Activated CD8-positive, alpha-beta memory T cell treated with anti-CD3 and anti-CD28 coated beads, Interleukin-2, amount 10 ng/mL, durations not matched to agents 7 days and 5 days (primary cell): ENCODE measurements around the gene ALOX5. TPM values are rescaled to one million over a fixed set of nuclear protein-coding genes. Genes with fewer than 3 reads are reported as not detected.
"Not testable (repeated sequence)": the region's sequence is repeated elsewhere in the genome, so short reads cannot be mapped to it uniquely, and the experiment has no call there.

ENCODE experiments used
- ATAC-seq: fragments of 150-1000 bp; cut with Tn5 transposase; one replicate; pipeline ENCODE4 v1.10.0; 2021; ENCODE audit warnings: moderate library complexity
- CTCF ChIA-PET: fragments of 350-600 bp; sonication (Branson Sonifier 250); formaldehyde crosslinking; loops from one replicate; lab custom pipeline; 2021; ENCODE audit warnings: antibody characterized with exemption; lab: Charles Lee
- DNase-seq: peaks from one replicate; pipeline ENCODE4 v3.0.0-alpha.2; 2020
- H3K27ac Mint-ChIP-seq: one replicate; pipeline ENCODE4 v1.8.0; 2021; ENCODE audit warnings: mild to moderate bottlenecking, mixed read lengths
- H3K27me3 Mint-ChIP-seq: one replicate; pipeline ENCODE4 v1.8.0; 2021; ENCODE audit warnings: mixed read lengths
- H3K36me3 Mint-ChIP-seq: one replicate; pipeline ENCODE4 v1.8.0; 2021; ENCODE audit warnings: mild to moderate bottlenecking, mixed read lengths
- H3K4me1 Mint-ChIP-seq: one replicate; pipeline ENCODE4 v1.8.0; 2021; ENCODE audit warnings: mixed read lengths
- H3K4me3 Mint-ChIP-seq: one replicate; pipeline ENCODE4 v1.8.0; 2021; ENCODE audit warnings: mild to moderate bottlenecking, moderate library complexity, mixed read lengths
- H3K9me3 Mint-ChIP-seq: one replicate; pipeline ENCODE4 v1.8.0; 2022; ENCODE audit warnings: low read depth, mixed read lengths
- total RNA-seq, 2 experiments: library from RNA; stranded (reverse); gene quantifications; one replicate each; pipeline ENCODE4 v1.2.3, GENCODE V29; 2021

Gene ALOX5
- total RNA-seq, 2 experiments from 2014 or later, result 1.9 to 8.9 TPM

- H3K27me3 Mint-ChIP-seq, result peaks cover 36% of the 10 kb centered on the region
- no peak for DNase-seq
- no peaks in the 10 kb centered on the region for H3K9me3 Mint-ChIP-seq
- H3K4me1 Mint-ChIP-seq, result peaks cover 22% of the 10 kb centered on the region
- ATAC-seq, result no peak
- CTCF ChIA-PET, result no interaction called here
- no peaks in the 10 kb centered on the region for H3K36me3 Mint-ChIP-seq
- H3K4me3 Mint-ChIP-seq, result no peak overlapping the region
- no peak overlapping the region for H3K27ac Mint-ChIP-seq
These were observed 3.8 kb downstream of the ALOX5 start for GRCh38 chr10:45377858-45378257.

GRCh38 chr10:45378914-45379726, 5.1 kb downstream of the ALOX5 start:
- Mint-ChIP-seq H3K4me3 (no peak overlapping the region), H3K27me3 (peaks cover 28% of the 10 kb centered on the region), H3K36me3 (no peaks in the 10 kb centered on the region), H3K9me3 (no peaks in the 10 kb centered on the region), H3K27ac (no peak overlapping the region), H3K4me1 (peaks cover 15% of the 10 kb centered on the region)
- DNase-seq (no peak), ATAC-seq (no peak)
- CTCF ChIA-PET, result no interaction called here

DNA sequence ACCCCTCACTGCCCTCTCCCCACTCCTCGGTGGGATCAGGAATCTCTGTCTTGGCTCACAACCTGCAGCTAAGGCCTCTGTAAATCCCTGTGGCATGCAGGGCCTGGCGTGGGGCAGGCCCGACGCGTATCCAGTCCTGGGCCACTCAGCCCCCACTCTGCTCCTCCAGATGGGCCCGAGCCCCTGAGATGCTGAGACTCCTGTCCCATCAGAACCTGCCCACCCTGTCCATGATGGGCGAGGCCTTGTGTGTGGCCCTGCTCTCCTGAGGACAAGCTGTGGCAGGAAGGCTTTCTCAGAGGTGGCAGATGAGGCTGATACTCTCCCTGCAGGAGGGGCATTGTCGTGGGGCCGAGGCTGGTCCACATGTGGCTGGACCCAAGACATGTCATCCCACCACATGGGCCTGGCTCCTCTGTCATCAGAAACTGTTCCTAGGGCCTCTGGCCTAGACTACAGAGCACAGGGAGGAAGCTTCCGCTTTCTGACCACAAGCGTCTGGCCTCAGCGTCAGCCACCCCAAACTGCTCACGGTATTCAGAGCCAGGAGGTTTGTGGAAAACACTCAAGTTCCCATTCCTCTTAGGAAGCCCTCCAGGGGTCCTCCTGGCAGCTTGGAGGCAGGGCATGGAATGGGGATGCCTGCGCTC, 6.0 kb downstream of the ALOX5 start:
- Mint-ChIP-seq H3K36me3 (no peaks in the 10 kb centered on the region), H3K4me3 (no peak overlapping the region), H3K4me1 (peaks cover 11% of the 10 kb centered on the region), H3K9me3 (no peaks in the 10 kb centered on the region), H3K27me3 (peaks cover 22% of the 10 kb centered on the region), H3K27ac (no peak overlapping the region)
- CTCF ChIA-PET, result no interaction called here
- ATAC-seq (no peak), DNase-seq (no peak)

GRCh38 chr10:45380903-45381620, 7.0 kb downstream of the ALOX5 start:
- H3K4me3 Mint-ChIP-seq, result no peak overlapping the region
- CTCF ChIA-PET, result interaction anchor here (0.6 kb wide), 1 partner anchor 660 kb away, joined by 5 read pairs; no protein-coding TSS in a partner anchor
- peaks cover 12% of the 10 kb centered on the region for H3K27me3 Mint-ChIP-seq
- peaks cover 3% of the 10 kb centered on the region for H3K4me1 Mint-ChIP-seq
- no peaks in the 10 kb centered on the region for H3K9me3 Mint-ChIP-seq
- H3K36me3 Mint-ChIP-seq, result no peaks in the 10 kb centered on the region
- no peak overlapping the region for H3K27ac Mint-ChIP-seq
- ATAC-seq (no peak), DNase-seq (no peak)

- Mint-ChIP-seq H3K36me3 (peaks cover 2% of the 10 kb centered on the region), H3K4me1 (peaks cover 3% of the 10 kb centered on the region), H3K27me3 (peaks cover 3% of the 10 kb centered on the region), H3K27ac (no peak overlapping the region), H3K9me3 (no peaks in the 10 kb centered on the region), H3K4me3 (no peak overlapping the region)
- DNase-seq, result no peak
- CTCF ChIA-PET, result no interaction called here
- ATAC-seq, result no peak
These were observed 8.6 kb downstream of the ALOX5 start for GRCh38 chr10:45382591-45382990.

- DNase-seq (no peak), ATAC-seq (no peak)
- Mint-ChIP-seq H3K27me3 (no peaks in the 10 kb centered on the region), H3K4me3 (no peak overlapping the region), H3K9me3 (no peaks in the 10 kb centered on the region), H3K4me1 (peaks cover 3% of the 10 kb centered on the region), H3K27ac (no peak overlapping the region), H3K36me3 (peaks cover 2% of the 10 kb centered on the region)
- CTCF ChIA-PET, result no interaction called here
These were observed 9.8 kb downstream of the ALOX5 start for GRCh38 chr10:45383682-45384330.

GRCh38 chr10:45386657-45387056, 12.6 kb downstream of the ALOX5 start:
- CTCF ChIA-PET, result interaction anchor here (1.9 kb wide), 1 partner anchor 10 kb away, joined by 4 read pairs; no protein-coding TSS in a partner anchor
- Mint-ChIP-seq H3K27me3 (no peaks in the 10 kb centered on the region), H3K4me3 (no peak overlapping the region), H3K36me3 (peaks cover 2% of the 10 kb centered on the region), H3K9me3 (no peaks in the 10 kb centered on the region), H3K27ac (no peak overlapping the region), H3K4me1 (no peaks in the 10 kb centered on the region)
- no peak for DNase-seq
- ATAC-seq, result no peak

DNA sequence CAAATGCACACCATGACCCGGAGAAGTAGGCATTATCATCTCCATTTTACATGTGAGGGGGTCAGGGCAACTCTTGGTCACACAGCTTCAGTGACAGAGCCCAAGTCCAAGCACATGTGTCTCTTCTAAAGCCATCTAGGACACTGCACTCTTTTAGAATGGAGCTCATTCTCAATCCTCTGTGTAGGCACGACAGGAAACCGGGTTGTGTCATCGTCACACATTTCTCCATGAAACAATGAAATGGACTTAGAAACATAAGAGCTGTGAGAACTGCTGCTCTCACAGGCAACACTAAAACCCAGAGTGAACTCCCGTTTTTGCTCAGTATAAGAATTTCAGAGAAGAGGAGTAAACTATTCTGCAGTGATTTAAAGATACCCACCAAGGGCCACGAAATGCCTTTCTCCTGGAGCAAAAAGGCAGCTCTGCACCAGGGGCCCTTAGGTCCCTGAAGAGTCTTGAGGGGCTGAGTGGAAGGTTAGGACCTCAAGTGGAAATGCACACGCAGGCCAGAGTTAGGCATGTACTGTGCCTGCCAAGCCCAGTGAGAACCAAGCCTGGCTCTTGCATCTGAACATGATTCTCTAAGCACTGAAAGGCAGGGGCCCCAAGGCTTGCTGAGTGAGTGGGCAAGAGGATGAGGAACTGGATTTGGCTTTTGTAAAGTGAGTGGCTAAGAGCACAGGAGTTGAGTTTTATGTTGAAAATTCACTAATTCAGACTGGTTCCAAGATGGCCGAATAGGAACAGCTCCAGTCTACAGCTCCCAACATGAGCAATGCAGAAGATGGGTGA, 13.3 kb downstream of the ALOX5 start:
- no peaks in the 10 kb centered on the region for H3K9me3 Mint-ChIP-seq
- no peaks in the 10 kb centered on the region for H3K4me1 Mint-ChIP-seq
- no peak overlapping the region for H3K4me3 Mint-ChIP-seq
- ATAC-seq, result no peak
- H3K27me3 Mint-ChIP-seq, result no peaks in the 10 kb centered on the region
- CTCF ChIA-PET, result interaction anchor here (1.9 kb wide), 1 partner anchor 11 kb away, joined by 4 read pairs; no protein-coding TSS in a partner anchor
- DNase-seq, result no peak
- no peak overlapping the region for H3K27ac Mint-ChIP-seq
- peaks cover 2% of the 10 kb centered on the region for H3K36me3 Mint-ChIP-seq

DNA sequence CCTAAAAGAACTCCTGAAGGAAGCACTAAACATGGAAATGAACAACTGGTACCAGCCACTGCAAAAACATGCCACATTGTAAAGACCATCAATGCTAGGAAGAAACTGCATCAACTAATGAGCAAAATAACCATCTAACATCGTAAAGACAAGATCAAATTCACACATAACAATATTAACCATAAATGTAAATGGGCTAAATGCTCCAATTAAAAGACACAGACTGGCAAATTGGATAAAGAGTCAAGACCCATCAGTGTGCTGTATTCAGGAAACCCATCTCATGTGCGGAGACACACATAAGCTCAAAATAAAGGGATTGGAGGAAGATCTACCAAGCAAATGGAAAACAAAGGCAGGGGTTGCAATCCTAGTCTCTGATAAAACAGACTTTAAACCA, 15.7 kb downstream of the ALOX5 start:
- ATAC-seq, H3K4me3 Mint-ChIP-seq, H3K36me3 Mint-ChIP-seq, H3K27me3 Mint-ChIP-seq, H3K27ac Mint-ChIP-seq, H3K4me1 Mint-ChIP-seq, DNase-seq, H3K9me3 Mint-ChIP-seq, CTCF ChIA-PET: not testable (repeated sequence)

- H3K9me3 Mint-ChIP-seq, H3K4me3 Mint-ChIP-seq, H3K4me1 Mint-ChIP-seq, CTCF ChIA-PET, DNase-seq, H3K27ac Mint-ChIP-seq, ATAC-seq, H3K27me3 Mint-ChIP-seq: not testable (repeated sequence)
- peaks cover 14% of the 10 kb centered on the region for H3K36me3 Mint-ChIP-seq
These were observed 17.6 kb downstream of the ALOX5 start for GRCh38 chr10:45391636-45392035.

DNA sequence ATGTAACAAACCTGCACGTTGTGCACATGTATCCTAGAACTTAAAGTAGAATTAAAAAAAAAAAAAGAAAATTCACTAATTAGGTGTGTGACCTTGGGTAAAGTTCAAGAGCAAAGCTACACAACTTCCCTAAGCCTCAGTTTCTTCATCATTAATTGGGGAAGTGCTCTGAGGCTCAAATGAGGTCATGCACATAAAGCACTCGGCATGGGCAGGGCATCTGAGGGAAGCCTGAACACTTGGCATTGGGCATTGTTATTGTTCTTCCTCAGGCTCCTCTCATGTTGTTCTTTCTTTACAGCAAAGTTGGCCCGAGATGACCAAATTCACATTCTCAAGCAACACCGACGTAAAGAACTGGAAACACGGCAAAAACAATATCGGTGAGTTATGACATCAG, 21.5 kb downstream of the ALOX5 start:
- Mint-ChIP-seq H3K27ac (no peak overlapping the region), H3K9me3 (peaks cover 3% of the 10 kb centered on the region), H3K4me3 (no peak overlapping the region), H3K36me3 (peaks cover 17% of the 10 kb centered on the region), H3K27me3 (peaks cover 4% of the 10 kb centered on the region), H3K4me1 (peaks cover 2% of the 10 kb centered on the region)
- CTCF ChIA-PET, result no interaction called here
- DNase-seq (no peak), ATAC-seq (no peak)

- Mint-ChIP-seq H3K27ac (no peak overlapping the region), H3K9me3 (peaks cover 3% of the 10 kb centered on the region), H3K4me1 (peaks cover 2% of the 10 kb centered on the region), H3K36me3 (peaks cover 16% of the 10 kb centered on the region), H3K4me3 (no peak overlapping the region), H3K27me3 (peaks cover 19% of the 10 kb centered on the region)
- CTCF ChIA-PET, result interaction anchor here (0.7 kb wide), 1 partner anchor 134 kb away, joined by 3 read pairs; no protein-coding TSS in a partner anchor
- ATAC-seq (no peak), DNase-seq (no peak)
These were observed 24.6 kb downstream of the ALOX5 start for GRCh38 chr10:45398595-45398994.
